HG02763 (cell line): ENCODE measurements around the gene SKIC2.
A peak's percentile ranks its signal among the peaks of the same experiment; 100 is the strongest.

Experiments
- ATAC-seq: cut with Tn5 transposase; IDR thresholded peaks from one replicate; pipeline ENCODE4 v1.9.1; 2021; ENCODE audit warnings: mild to moderate bottlenecking, moderate library complexity; ENCODE audit not compliant: unreplicated experiment

The SKIC2 gene

GRCh38 chr6:31945507-31946369 is 13.2 kb upstream of the SKIC2 start, which contains the start of gene CFB:
Gene CFB (plus strand): TSS chr6:31946095. CDS start chr6:31946222, 127 bp downstream.
- ATAC-seq = no peak

DNA sequence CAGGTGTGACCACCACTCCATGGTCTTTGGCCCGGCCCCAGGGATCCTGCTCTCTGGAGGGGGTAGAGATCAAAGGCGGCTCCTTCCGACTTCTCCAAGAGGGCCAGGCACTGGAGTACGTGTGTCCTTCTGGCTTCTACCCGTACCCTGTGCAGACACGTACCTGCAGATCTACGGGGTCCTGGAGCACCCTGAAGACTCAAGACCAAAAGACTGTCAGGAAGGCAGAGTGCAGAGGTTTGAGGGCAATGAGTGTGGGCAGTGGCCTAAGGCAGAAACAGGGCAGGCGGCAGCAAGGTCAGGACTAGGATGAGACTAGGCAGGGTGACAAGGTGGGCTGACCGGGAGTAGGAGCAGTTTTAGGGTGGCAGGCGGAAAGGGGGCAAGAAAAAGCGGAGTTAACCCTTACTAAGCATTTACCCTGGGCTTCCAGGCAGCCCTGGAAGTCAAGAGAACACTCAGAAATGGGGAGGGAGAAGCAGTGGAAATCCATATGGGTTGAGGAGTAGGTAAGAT is 12.5 kb upstream of the SKIC2 start:
- ATAC-seq = no peak

DNA sequence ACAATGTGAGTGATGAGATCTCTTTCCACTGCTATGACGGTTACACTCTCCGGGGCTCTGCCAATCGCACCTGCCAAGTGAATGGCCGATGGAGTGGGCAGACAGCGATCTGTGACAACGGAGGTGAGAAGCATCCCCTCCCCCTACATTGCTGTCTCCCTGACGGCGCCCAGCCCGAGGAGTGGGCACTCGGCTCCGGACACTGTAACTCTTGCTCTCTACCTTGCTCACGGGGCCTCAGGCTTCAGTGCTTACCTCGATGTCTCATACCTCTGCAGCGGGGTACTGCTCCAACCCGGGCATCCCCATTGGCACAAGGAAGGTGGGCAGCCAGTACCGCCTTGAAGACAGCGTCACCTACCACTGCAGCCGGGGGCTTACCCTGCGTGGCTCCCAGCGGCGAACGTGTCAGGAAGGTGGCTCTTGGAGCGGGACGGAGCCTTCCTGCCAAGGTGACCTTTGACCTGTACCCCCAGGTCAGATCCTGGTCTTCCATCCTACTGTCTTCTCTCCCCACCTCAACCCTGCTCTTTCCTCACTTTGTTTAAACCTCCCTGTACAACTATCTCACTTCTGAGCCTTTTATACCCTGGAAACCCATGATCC is 11.8 kb upstream of the SKIC2 start:
- no peak for ATAC-seq

DNA sequence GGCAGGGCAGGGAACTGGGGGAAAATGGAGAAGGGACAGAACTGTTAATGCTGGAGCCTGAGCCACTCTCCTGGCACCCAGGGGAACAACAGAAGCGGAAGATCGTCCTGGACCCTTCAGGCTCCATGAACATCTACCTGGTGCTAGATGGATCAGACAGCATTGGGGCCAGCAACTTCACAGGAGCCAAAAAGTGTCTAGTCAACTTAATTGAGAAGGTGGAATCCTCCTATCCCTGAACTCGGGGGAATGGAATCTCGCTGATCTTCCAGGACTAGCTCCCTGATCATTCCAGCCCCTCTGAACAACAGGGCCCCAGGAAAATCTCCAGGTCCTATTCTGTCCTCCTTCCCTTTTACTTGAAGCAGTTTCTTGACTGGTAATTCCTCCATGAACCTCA is 11.1 kb upstream of the SKIC2 start:
- ATAC-seq = no peak

- no peak for ATAC-seq
Observed at GRCh38 chr6:31948306-31948705, 10.7 kb upstream of the SKIC2 start.

DNA sequence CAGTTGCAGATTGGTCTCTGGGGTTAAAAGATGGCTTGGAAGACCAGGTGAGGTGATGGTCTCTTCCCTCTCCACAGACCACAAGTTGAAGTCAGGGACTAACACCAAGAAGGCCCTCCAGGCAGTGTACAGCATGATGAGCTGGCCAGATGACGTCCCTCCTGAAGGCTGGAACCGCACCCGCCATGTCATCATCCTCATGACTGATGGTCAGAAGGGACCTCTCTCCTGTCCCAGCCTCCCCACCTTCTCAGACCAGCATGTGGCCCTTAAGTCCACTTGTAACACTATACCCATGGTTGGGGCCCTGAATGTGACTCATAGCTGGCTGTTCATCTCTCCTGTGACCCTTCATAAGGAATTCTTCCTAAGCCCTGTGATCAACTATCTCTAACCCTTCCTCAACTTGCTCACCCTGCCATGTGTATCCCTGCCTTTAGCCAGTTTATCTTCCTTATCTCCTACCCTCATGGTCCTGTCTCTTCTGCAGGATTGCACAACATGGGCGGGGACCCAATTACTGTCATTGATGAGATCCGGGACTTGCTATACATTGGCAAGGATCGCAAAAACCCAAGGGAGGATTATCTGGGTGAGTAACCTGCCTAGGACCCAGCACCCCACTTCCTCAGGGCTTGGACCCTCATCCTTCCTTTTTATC is 10.1 kb upstream of the SKIC2 start:
- ATAC-seq = no peak

DNA sequence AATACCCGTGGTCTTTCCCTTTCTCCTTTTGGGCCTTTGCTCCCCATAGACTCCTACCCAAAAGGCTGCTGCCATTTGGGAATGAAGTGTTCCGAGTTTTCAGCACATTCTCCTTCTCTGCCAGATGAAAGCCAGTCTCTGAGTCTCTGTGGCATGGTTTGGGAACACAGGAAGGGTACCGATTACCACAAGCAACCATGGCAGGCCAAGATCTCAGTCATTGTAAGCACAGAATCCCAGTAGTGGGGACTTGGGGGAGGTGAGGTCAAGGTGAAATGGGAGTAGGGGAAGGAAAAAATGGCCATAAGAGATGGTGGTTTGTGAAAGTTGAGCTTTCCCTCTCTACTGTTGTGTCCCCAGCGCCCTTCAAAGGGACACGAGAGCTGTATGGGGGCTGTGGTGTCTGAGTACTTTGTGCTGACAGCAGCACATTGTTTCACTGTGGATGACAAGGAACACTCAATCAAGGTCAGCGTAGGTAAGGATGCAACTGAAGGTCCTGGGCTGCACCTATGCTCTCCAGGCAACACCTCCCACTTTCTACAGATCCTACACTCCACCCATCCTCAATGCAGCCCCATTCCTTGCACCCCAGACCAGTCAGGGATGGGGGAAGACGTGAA is 8.9 kb upstream of the SKIC2 start:
- ATAC-seq = no peak

DNA sequence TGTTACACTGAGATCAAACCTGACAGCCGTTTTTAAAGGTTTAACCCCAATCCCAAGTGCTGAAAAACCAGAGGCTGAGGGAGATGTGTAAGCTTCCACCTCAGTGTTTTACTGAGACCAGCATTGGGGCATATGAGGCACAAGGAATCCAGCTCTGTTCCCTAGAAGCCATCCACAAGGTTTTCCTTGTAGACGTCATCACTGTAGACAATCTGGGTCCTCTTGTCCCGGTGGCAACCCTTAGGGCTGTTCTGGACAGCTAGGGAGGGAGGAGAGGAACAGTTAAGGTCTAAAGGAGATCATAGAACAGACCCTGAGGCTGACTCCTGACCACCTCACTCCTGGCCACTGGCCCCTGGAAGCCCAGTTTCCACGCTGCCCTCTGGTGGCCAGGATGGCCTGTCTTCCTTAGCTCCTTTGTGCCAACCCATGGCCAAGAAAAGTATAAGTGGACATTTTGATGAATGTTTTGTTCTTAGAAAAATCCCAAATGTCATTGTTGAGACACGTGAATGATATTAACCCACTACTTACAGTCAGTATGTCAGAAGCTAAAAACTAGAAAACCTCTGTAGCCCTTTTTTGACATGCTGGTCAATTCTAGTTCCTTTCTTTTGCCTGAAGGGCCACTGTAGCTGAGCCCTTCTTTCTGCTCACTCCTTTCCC is 6.7 kb upstream of the SKIC2 start:
- ATAC-seq = no peak

- ATAC-seq = no peak
Observed at GRCh38 chr6:31952890-31953289, 6.1 kb upstream of the SKIC2 start.

GRCh38 chr6:31954511-31954910 is 4.5 kb upstream of the SKIC2 start:
- no peak for ATAC-seq

GRCh38 chr6:31956796-31957195 is 2.2 kb upstream of the SKIC2 start:
- ATAC-seq = no peak

GRCh38 chr6:31958412-31958740 is 599 bp upstream of the SKIC2 start:
- peak; percentile 2 for ATAC-seq

DNA sequence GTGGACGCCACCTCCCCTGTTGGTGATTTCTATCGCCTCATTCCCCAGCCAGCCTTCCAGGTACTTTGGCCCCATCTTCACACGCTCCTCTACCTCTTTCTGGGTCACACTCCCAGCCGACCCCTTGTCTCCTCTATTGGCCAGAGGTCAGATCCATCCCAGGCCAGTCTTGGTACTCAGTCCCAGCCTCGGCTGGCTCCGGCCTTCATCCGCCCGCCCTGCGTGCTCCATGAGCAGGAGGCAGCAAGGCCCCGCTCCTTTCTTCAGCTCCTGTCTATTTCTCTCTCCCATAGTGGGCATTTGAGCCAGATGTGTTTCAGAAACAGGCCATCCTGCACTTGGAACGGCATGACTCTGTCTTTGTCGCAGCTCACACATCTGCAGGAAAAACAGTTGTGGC is 2.6 kb downstream of the SKIC2 start:
- ATAC-seq = no peak

GRCh38 chr6:31963921-31964320 is 4.9 kb downstream of the SKIC2 start:
- no peak for ATAC-seq

- no peak for ATAC-seq
Observed at GRCh38 chr6:31965700-31966099, 6.7 kb downstream of the SKIC2 start.

DNA sequence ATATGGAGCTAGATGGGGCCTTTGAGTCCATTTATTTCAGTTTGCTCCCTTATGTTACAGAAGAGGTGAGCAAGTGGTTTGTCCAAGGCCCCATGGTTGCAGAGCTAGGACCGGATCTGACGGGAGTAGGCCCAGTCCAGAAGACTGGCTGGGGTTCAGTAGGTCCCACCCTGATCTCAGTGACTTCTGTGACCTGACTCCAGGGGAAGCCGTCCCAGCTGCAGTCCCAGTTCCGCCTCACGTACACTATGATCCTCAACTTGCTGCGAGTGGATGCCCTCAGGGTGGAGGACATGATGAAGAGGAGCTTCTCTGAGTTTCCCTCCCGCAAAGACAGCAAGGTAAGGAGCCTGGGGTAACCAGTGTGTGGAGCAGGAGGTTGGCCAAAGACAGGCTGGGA is 7.5 kb downstream of the SKIC2 start:
- ATAC-seq = no peak

- ATAC-seq = no peak
Observed at GRCh38 chr6:31966997-31967925, 8.3 kb downstream of the SKIC2 start.

DNA sequence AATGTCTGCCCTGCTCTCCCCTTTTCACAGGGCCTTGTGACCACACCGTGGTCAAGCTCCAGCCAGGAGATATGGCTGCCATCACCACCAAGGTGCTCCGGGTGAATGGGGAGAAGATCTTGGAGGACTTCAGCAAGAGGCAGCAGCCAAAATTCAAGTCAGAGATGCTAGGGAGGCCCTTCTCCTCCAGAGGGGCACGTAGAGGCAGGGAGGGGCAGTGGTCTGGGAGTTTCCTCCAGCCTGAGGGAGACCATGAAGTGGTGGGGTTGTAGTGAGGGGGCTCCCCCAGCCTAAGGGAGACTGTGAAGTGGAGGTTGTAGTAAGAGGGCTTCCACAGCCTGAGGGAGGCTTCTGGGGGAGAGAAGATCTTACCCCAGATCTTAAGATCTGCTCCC is 8.9 kb downstream of the SKIC2 start:
- no peak for ATAC-seq

GRCh38 chr6:31968326-31968725 is 9.4 kb downstream of the SKIC2 start:
- ATAC-seq = no peak
